ENCODE data around the gene IKBKE. TPM values are rescaled to one million over a fixed set of nuclear protein-coding genes. Genes with fewer than 3 reads are reported as not detected.

Gene IKBKE
- total RNA-seq, 1 donor from 2014 or later: 14.2 TPM

DNA sequence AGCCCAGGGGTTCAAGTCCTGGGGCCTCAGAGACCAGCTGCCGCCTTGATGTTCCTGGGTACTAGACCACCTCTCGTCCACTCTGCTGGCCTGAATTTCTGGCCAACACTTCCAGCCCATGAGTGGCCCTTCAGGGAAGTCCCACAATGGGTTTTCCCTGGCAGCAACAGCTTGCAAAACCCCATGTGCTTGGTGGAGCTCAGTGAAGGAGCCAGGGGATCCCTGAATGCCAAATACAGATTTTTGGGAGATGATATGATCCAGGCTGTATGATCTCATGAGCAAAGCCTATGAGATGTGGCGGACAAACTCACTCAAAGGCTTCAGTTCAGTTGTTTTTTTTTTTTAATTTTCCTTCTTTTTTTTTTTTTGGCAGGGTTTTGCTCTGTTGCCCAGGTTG lies 27.5 kb downstream of the IKBKE start:
- no peak for ATAC-seq

- peak; percentile 18 for ATAC-seq
These were observed 28.4 kb downstream of the IKBKE start for GRCh38 chr1:206498685-206499084.

GRCh38 chr1:206500046-206500445 lies 29.8 kb downstream of the IKBKE start:
- no peak for ATAC-seq

- ATAC-seq: no peak
These were observed 31.6 kb downstream of the IKBKE start for GRCh38 chr1:206501881-206502280.

DNA sequence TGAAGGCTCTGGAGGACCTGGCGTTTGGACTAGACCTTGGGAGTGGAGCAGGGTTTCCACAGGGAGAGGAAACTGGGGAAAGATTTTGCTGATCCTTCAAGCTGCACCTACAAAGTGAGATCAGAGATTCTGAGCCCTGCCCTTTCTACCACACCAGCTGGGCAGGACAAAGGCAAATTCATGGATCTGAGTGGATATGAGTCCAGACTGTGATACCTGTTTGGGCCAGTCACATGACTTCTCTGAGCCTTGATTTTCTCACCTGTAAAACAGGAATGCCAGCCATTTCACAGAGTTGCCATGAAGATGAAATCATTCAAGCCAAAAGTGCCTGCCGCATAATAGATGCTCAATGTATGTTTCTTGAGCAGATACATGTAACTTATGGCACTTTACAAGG lies 32.1 kb downstream of the IKBKE start:
- peak; percentile 52 for ATAC-seq

DNA sequence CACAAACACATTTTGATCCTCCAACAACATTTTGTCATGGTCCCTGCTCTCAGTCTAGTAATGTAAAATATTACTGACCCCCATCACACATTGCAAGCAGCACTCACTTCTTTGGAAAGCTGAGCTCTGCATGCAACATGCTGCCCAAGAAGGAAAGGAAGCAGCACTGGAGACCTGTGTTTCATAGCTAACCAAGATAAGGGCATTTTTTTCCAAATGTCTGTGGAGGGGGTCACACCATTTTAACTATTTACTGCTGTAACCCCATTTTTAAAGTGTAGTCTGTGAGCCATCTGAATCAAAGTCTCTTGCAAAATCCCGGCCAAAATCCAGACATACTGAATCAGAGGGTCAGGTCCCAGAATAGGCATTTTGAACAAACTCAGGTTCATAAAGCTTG lies 32.5 kb downstream of the IKBKE start:
- ATAC-seq: no peak

- peak; percentile 63 for ATAC-seq
These were observed 33.5 kb downstream of the IKBKE start for GRCh38 chr1:206503591-206504362.

DNA sequence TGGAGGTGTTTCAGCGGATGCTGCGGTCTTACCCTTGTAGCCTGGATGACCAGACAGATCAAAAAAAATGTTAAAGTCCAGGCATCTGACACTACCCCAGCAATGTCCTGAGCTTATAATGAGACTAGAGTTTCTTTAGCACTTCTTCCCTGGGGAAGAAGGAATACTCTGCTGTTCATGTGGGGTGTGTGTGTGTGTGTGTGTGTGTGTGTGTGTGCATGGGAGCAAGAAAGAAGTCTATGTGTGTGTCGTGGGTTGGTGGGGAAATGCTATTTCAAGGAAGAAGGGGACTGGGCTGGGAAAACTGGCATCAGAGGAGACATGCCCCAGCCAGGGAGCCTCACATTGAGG lies 34.1 kb downstream of the IKBKE start:
- no peak for ATAC-seq

DNA sequence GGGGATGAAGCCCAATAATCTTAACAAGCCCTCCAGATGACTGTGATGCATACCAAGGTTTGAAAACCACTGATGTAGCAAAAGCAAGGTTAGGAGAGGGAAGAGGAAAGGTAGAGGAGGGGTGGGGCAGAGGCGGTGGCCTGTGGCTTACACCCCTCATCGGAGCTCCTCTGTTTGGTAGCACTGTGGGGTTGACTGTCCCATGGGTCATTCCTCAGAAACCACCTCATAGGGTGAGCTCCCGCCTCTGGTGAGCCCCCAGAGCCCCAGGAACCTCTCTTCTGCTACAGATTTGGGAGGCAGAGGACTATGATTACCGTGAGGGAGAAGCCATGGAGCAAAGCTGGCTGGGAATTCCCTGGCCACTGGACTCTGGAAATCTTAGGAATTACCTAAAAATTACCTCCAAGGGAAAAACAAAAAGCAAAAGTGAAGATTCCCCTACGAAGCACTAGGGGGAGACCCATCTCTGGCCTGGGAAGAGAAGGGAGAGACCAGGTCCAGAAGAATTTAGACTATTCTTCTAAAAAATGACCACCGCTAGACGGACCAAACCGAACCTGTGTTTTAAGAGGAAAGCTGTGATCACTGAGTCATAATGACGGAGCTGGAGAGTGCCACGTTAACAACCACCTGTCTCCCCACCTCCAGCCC lies 35.6 kb downstream of the IKBKE start:
- ATAC-seq: no peak

- ATAC-seq: peak; percentile 2
These were observed 36.4 kb downstream of the IKBKE start for GRCh38 chr1:206506405-206507283.

DNA sequence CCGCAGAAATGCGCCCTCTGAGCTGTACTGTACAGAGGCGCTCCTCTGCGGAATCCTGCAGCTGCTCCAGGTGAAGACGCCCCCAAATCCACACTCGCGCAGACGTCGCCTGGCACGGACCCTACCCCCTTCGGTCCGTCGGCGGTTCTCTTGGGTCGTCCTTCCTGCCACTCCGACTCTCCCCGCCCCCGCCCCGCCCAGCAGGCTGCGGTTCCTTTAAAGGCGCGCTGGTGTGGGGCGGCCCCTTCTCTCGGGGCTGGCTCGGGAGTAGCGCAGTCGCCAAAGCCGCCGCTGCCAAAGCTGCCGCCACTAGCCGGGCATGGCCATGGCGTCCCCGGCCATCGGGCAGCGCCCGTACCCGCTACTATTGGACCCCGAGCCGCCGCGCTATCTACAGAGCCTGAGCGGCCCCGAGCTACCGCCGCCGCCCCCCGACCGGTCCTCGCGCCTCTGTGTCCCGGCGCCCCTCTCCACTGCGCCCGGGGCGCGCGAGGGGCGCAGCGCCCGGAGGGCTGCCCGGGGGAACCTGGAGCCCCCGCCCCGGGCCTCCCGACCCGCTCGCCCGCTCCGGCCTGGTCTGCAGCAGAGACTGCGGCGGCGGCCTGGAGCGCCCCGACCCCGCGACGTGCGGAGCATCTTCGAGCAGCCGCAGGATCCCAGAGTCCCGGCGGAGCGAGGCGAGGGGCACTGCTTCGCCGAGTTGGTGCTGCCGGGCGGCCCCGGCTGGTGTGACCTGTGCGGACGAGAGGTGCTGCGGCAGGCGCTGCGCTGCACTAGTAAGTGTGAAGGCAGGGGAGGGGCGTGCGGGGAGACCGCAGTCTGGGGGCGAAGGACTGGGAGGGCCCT lies 37.2 kb downstream of the IKBKE start, which contains the start of gene RASSF5:
TSS of gene RASSF5 (plus strand) at position 248 of the 846 bp plus-strand sequence. CDS start at position 320, 72 bp downstream.
- ATAC-seq: peak; percentile 77

DNA sequence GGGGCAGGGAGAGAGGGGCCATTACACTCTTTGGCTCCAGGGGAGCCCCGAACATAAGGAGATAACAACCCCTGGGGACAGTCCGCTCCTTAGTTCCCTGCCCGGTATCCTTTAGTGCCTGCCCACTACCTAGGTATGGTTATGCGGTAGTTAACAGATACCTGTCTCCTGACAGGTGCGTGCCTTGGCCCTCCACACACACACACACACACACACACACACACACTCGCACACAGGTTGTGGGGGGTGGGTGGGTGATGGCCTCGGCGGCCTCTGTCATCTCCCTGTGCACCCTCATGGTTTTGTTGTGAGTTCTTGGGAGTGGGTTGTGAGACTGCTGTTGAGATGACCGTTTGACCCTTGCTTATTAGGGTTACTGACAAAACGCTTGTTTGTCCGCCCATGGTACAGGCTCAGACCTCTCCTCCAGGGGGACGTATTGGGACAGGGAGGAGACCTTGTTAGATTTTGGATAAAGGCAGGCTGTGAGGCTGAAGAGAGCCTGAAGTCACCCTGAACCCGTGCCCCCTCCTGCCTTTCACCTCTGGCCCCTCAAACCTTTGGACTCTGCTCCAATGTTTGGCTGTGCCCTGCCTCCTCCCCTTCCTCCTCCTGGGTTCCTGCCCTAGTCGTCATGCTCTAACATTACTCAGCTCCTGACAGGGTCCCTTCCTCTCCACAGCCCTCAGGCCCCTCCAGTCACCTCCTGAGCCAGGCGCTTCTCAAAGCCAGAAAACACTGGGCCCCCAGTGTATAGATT lies 38.0 kb downstream of the IKBKE start:
- ATAC-seq: peak; percentile 1

GRCh38 chr1:206508956-206509355 lies 38.7 kb downstream of the IKBKE start:
- no peak for ATAC-seq

- ATAC-seq: no peak
These were observed 39.5 kb downstream of the IKBKE start for GRCh38 chr1:206509612-206510257.

GRCh38 chr1:206510371-206510770 lies 40.1 kb downstream of the IKBKE start:
- ATAC-seq: no peak

- ATAC-seq: no peak
These were observed 41.2 kb downstream of the IKBKE start for GRCh38 chr1:206511362-206512057.

GRCh38 chr1:206512058-206512850 lies 42.0 kb downstream of the IKBKE start:
- no peak for ATAC-seq

GRCh38 chr1:206512851-206513180 lies 42.5 kb downstream of the IKBKE start:
- ATAC-seq: peak; percentile 11

DNA sequence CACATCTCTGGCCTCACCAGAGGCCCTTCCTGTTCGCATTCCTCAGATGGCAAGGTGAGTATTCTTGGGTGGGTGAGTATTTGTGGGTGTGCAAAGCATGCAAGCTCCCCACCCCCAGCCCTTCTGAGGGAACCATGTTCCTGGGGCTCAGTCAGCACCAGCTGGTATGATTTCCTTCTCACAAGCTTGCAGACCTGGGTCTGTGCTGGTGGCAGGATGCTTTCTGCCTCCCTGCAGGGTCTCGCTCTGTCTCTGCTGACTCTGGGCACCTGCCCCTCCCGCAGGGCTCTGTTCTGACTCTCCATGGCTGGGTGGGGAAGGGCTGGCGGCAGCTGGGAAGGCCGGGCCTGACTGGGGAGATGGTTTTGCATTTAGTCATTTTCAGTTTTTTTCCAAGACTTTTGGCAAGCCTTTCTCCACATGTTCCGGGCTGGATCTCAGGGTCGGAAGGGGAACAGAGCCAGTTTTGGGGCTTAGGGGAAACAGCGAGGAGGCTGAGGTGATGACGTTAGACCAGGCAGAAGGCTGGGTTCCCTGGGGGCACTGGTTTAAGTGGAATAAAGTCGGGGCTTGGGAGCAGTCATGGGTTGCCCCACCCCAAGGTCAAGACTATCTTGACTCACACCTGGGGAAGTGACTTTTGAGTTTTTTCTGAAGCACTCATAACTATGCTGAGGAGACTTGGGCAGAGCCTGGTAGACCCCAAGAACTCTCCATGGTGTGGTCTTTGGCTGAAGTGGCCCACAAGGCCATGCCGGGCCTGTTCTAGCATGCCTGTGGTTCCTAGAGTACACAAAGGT lies 43.2 kb downstream of the IKBKE start:
- ATAC-seq: peak; percentile 85
